Measurements from ENCODE around the gene MYRIP.
"Not testable (repeated sequence)": the region's sequence is repeated elsewhere in the genome, so short reads cannot be mapped to it uniquely, and the experiment has no call there.

The MYRIP gene

DNA sequence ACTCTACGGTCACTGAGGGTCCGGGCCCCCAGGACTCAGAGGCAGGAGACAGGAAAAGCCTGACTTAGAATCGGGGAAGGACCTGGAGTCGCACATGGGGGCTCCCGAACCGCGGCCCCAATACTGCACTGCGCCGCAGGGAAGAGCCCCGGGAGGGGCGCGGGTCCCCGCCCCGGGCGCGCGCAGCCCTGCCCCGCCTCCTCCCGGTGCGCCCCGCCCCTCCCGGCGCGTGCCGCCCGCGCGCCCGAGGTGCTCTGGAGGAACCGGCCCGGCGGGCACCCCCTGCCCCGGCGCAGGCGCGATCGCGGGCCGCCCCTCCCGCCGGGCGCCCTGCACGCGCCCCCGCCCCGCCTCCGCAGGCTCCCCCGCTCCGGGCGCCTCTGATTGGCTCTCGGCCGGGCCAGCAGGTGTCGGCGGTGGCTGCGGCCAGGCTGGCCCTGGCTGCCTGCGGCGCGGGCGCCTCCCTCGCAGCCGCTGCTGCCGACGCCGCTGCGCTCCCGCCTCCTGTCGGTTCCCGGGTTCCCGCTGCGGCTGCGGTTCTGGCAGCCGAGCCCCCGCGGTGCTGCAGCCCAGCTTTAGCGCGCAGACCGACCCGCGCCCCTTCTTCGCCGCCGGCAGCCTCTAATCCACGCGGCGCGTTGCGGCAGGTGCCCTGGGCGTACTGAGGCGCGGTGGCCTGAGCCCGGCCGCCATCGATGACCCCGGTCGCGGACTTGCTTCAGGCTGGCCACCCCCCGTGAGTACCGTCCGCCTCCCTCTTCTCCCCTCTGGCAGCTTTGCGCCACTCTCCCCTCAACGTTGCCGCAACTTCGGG is at the start of gene MYRIP:
TSS of gene MYRIP (plus strand) at position 429 of the 814 bp plus-strand sequence. CDS start 91,208 bp downstream, outside the sequence.
- peaks cover 64% of the 10 kb centered on the region for H3K27me3 Mint-ChIP-seq (ENCODE audit: low read depth)
- H3K36me3 Mint-ChIP-seq (ENCODE audit: low read depth), result no peaks in the 10 kb centered on the region
- H3K9me3 Mint-ChIP-seq, result no peaks in the 10 kb centered on the region
- H3K27ac Mint-ChIP-seq, result peak within 1 kb of the TSS; percentile 49
- peak within 1 kb of the TSS; percentile 64 for H3K4me3 Mint-ChIP-seq
- peaks cover 9% of the 10 kb centered on the region for H3K4me1 Mint-ChIP-seq (ENCODE audit: low read depth)

DNA sequence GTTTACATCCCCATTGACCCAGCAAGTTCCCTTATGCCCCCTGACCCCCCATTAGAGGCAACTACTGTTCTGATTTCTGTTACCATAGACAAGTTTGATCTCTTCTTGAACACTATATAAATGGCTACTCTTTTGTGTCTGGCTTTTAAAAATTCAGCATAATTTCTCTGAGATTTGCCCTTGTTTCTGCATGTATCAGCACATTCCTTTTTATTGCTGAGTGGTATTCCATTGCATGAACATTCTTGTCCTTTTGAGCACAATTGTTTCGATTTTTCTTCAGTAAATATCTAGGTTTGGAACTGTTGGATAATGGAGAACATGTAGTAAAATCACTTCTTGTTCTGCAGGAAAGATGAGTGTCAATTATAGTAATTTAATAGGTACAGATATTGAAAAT is 49.1 kb upstream of the MYRIP start:
- Mint-ChIP-seq H3K36me3 (ENCODE audit: low read depth) (no peaks in the 10 kb centered on the region), H3K4me3 (no peak overlapping the region), H3K27me3 (ENCODE audit: low read depth) (no peaks in the 10 kb centered on the region), H3K9me3 (no peaks in the 10 kb centered on the region), H3K4me1 (ENCODE audit: low read depth) (no peaks in the 10 kb centered on the region), H3K27ac (no peak overlapping the region)

DNA sequence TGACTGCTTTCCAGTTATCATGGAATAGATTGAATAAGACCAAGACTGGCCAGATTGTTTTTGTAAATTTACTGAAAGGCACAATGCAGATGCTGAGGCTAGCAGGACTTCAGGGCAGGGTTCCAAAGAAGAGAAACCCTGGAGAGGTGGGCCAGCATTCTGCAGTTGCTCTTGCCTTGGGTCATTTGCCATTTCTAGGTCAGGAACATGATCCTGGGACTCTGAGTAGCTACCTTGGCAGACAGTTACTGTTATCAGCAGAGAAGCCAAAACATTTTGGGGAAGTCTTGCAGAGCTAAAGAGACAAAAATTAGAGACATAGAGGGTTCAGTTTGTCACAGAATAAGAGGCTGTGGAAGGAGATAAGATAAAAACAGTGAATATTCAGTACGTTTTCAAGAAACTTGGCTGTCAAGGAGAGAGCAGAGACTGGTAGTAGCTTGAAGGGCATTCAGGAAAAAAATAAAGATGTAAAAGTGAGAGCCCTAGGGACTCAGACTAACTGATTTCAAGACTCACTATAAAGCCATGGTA is 46.8 kb upstream of the MYRIP start:
- no peaks in the 10 kb centered on the region for H3K4me1 Mint-ChIP-seq (ENCODE audit: low read depth)
- H3K27me3 Mint-ChIP-seq (ENCODE audit: low read depth), result no peaks in the 10 kb centered on the region

DNA sequence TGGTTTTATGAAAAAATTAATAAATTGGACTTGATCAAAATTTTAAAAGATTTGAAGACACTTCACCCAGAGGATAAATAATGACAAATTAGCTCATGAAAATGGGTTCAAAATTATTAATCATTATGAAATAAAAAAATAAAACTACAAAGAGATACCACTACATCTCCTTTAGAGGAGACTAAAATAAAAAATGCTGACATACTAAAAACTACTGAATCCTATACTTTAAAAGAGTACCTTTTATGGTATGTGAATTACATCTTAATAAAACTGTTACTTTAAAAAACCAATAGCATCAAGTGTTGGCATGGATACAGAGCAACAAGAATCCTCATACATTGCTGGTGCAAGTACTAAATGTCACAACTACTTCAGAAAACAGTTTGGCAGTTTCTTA is 46.0 kb upstream of the MYRIP start:
- no peaks in the 10 kb centered on the region for H3K27me3 Mint-ChIP-seq (ENCODE audit: low read depth)
- H3K4me3 Mint-ChIP-seq, result no peak overlapping the region
- no peaks in the 10 kb centered on the region for H3K4me1 Mint-ChIP-seq (ENCODE audit: low read depth)
- no peaks in the 10 kb centered on the region for H3K36me3 Mint-ChIP-seq (ENCODE audit: low read depth)
- H3K27ac Mint-ChIP-seq, result no peak overlapping the region
- no peaks in the 10 kb centered on the region for H3K9me3 Mint-ChIP-seq

More for the DNA sequence above, 46.8 kb upstream of the MYRIP start:
- H3K36me3 Mint-ChIP-seq (ENCODE audit: low read depth), result no peaks in the 10 kb centered on the region
- no peaks in the 10 kb centered on the region for H3K9me3 Mint-ChIP-seq
- H3K27ac Mint-ChIP-seq, result no peak overlapping the region
- H3K4me3 Mint-ChIP-seq, result no peak overlapping the region

DNA sequence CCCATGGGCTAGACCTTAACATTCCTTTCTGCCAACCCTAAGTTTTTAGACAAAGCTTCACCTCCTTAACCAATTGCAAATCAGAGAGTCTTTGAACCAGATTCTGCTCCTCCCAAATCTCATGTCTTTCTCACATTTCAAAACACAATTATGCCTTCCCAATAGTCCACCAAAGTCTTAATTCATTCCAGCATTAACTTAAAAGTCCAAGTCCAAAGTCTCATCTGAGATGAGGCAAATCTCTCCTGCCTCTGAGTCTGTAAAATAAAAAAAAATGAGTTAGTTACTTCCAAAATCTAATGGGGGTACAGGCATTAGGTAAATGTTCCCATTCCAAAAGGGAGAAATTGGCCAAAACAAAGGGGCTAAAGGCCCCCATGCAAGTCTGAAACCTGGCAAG is 43.8 kb upstream of the MYRIP start:
- H3K4me3 Mint-ChIP-seq, result no peak overlapping the region
- H3K27ac Mint-ChIP-seq, result no peak overlapping the region
- no peaks in the 10 kb centered on the region for H3K27me3 Mint-ChIP-seq (ENCODE audit: low read depth)
- H3K9me3 Mint-ChIP-seq, result no peaks in the 10 kb centered on the region
- H3K36me3 Mint-ChIP-seq (ENCODE audit: low read depth), result no peaks in the 10 kb centered on the region
- H3K4me1 Mint-ChIP-seq (ENCODE audit: low read depth), result no peaks in the 10 kb centered on the region

DNA sequence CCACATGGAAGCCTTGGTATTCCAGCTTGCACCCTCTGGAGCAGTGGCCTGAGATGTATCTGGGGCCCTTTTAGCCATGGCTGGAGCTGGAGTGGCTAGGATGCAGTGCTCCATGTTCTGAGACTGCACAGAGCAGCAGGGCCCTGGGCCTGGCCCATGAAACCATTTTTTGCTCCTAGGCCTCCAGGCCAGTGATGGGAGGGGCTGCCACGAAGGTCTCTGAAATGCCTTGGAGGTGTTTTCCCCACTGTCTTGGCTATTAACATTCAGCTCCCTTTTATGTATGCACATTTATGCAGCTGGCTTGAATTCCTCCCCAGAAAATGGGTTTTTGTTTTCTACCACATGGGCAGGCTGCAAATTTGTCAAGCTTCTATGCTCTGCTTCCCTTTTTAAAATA is 43.0 kb upstream of the MYRIP start:
- Mint-ChIP-seq H3K9me3 (no peaks in the 10 kb centered on the region), H3K36me3 (ENCODE audit: low read depth) (no peaks in the 10 kb centered on the region), H3K4me1 (ENCODE audit: low read depth) (no peaks in the 10 kb centered on the region), H3K4me3 (no peak overlapping the region), H3K27ac (no peak overlapping the region), H3K27me3 (ENCODE audit: low read depth) (no peaks in the 10 kb centered on the region)

DNA sequence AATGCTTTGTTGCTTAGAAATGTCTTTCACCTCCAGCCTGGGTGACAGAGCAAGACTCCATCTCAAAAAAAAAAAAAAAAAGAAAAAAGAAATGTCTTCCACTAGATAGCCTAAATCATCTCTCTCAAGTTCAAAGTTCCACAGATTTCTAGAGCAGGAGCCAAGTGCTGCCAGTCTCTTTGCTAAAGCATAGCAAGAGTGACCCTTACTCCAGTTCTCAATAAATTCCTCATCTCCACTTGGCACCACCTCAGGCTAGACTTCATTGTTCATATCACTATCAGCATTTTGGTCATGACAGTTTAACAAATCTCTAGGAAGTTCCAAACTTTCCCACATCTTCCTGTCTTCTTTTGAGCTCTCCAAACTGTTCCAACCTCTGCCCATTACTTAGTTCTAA is 42.5 kb upstream of the MYRIP start:
- not testable (repeated sequence) for H3K4me1 Mint-ChIP-seq (ENCODE audit: low read depth); H3K36me3 Mint-ChIP-seq (ENCODE audit: low read depth); H3K9me3 Mint-ChIP-seq; H3K27me3 Mint-ChIP-seq (ENCODE audit: low read depth); H3K4me3 Mint-ChIP-seq; H3K27ac Mint-ChIP-seq

DNA sequence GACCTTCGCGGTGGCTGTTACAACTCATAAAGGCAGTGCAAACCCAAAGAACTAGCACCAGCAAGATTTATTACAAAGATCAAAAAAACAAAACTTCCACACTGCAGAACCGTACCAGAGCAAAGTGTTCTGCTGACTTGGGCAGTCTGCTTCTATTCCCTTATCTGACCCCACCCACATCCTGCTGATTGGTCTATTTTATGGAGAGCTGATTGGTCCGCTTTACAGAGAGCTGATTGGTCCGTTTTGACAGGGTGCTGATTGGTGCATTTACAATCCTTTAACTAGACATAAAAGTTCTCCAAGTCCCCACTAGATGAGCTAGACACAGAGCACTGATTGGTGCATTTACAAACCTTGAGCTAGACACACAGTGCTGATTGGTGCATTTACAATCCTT is 31.2 kb upstream of the MYRIP start:
- H3K9me3 Mint-ChIP-seq, result not testable (repeated sequence)

DNA sequence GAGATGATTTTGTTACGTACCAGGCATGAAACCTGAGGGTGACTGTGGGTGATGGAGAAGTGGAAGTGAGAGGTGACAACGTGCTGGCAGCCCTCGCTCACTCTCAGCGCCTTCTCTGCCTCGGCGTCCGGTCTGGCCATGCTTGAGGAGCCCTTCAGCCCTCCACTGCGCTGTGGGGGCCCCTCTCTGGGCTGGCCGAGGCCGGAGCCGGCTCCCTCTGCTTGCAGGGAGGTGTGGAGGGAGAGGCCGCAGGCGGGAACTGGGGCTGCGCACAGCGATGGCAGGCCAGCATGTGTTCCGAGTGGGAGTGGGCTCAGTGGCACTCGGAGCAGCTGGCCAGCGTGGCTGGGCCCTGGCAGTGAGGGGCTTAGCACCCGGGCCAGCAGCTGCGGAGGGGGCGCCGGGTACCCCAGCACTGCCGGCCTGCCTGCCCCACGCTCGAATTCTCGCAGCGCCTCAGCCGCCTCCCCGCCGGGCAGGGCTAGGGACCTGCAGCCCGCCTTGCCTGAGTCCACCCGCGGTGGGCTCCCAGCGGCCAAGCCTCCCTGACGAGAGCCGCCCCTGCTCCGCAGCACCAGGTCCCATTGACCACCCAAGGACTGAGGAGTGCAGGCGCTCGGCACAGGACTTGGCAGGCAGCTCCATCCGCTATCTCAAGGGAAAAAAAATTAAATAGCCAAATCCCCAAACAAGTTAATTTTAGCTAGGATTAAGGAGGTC is 29.7 kb upstream of the MYRIP start:
- Mint-ChIP-seq H3K27me3 (ENCODE audit: low read depth) (no peaks in the 10 kb centered on the region), H3K9me3 (peaks cover 5% of the 10 kb centered on the region), H3K4me3 (no peak overlapping the region), H3K27ac (no peak overlapping the region), H3K36me3 (ENCODE audit: low read depth) (no peaks in the 10 kb centered on the region), H3K4me1 (ENCODE audit: low read depth) (no peaks in the 10 kb centered on the region)

More for the DNA sequence above, 31.2 kb upstream of the MYRIP start:
- not testable (repeated sequence) for H3K4me3 Mint-ChIP-seq; H3K4me1 Mint-ChIP-seq (ENCODE audit: low read depth); H3K27me3 Mint-ChIP-seq (ENCODE audit: low read depth); H3K36me3 Mint-ChIP-seq (ENCODE audit: low read depth); H3K27ac Mint-ChIP-seq

DNA sequence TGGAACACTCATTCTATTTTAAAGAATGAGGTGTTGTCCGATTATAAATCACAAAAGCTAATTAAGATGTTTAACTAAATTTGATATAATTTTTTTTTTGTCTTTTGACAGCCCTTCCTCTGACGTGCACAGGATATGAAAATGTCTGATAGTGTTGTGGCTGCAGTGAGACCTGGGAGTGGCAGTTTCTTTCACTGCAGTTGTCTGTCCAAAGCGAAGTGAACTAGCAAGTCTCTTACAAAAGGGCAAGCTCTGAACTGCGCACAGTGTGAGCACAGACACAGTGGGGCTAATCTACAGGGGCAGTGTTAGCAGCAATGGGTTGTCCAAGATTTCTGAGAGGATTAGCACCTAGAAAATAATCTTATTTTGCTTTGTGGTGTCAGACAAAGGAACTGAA is 29.1 kb upstream of the MYRIP start:
- Mint-ChIP-seq H3K27me3 (ENCODE audit: low read depth) (no peaks in the 10 kb centered on the region), H3K36me3 (ENCODE audit: low read depth) (no peaks in the 10 kb centered on the region), H3K4me3 (no peak overlapping the region), H3K4me1 (ENCODE audit: low read depth) (no peaks in the 10 kb centered on the region), H3K9me3 (peaks cover 5% of the 10 kb centered on the region), H3K27ac (no peak overlapping the region)

DNA sequence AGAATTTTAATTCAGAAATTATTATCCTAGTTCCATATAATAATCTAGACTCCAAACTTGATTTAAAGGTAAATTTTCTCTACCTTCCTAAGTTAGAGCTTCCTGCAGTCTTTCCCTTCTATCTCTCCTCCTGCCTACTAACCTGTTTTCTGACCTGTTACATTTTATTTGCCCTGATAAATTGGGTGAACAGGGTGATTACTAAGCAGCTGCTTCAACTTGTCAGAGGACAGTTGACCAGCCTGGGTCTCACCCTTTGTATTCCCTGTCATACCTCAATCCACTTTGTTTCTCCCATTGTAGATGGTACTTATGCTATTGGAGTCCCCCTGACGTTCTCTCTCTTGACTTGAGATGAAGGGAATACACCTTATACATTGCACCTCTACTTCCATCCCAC is 28.4 kb upstream of the MYRIP start:
- no peaks in the 10 kb centered on the region for H3K4me1 Mint-ChIP-seq (ENCODE audit: low read depth)
- H3K36me3 Mint-ChIP-seq (ENCODE audit: low read depth), result no peaks in the 10 kb centered on the region
- H3K27ac Mint-ChIP-seq, result no peak overlapping the region
- H3K4me3 Mint-ChIP-seq, result no peak overlapping the region
- H3K27me3 Mint-ChIP-seq (ENCODE audit: low read depth), result no peaks in the 10 kb centered on the region
- peaks cover 5% of the 10 kb centered on the region for H3K9me3 Mint-ChIP-seq

DNA sequence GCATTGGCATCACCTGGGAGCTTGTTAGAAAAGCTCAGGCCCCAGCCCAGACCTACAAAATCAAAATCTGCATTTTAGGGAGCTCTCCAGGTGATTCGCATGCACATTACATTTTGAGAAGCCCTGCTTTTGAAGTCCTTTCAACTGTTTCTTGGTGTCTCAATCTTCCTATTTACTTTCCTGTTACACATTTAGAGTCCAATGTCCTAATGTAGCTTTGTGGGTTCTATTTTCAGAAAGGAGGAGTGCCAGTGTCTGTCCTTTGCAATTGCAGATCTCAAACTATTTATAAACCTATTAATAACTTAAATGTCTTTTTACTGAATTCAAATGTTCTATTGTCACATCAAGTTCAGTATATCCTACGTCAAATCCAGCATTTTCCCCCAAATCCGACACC is 27.8 kb upstream of the MYRIP start:
- H3K4me1 Mint-ChIP-seq (ENCODE audit: low read depth), result no peaks in the 10 kb centered on the region
- H3K27me3 Mint-ChIP-seq (ENCODE audit: low read depth), result no peaks in the 10 kb centered on the region

DNA sequence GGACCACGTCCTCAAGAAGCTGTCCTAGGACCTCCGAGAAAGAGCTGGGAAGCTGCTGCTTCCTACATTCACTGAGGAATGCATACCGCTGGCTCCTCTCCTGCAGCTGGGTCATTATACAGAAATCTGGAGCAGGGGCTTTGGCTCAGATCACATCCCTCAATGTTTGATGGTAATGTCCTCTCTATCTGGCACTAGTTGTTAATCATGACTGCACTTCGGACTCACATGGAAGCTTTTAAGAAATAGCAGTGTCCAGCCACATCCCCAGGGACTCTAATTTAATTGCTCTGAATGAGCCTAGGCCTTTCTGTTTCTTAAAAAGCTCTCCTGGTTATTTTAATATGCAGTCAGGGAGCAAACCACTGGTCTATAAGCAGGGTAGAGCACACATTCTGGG is 25.7 kb upstream of the MYRIP start:
- Mint-ChIP-seq H3K4me3 (no peak overlapping the region), H3K27ac (no peak overlapping the region), H3K4me1 (ENCODE audit: low read depth) (no peaks in the 10 kb centered on the region), H3K27me3 (ENCODE audit: low read depth) (no peaks in the 10 kb centered on the region), H3K36me3 (ENCODE audit: low read depth) (no peaks in the 10 kb centered on the region), H3K9me3 (no peaks in the 10 kb centered on the region)

More for the DNA sequence above, 27.8 kb upstream of the MYRIP start:
- Mint-ChIP-seq H3K36me3 (ENCODE audit: low read depth) (no peaks in the 10 kb centered on the region), H3K4me3 (no peak overlapping the region), H3K9me3 (peaks cover 5% of the 10 kb centered on the region), H3K27ac (no peak overlapping the region)

DNA sequence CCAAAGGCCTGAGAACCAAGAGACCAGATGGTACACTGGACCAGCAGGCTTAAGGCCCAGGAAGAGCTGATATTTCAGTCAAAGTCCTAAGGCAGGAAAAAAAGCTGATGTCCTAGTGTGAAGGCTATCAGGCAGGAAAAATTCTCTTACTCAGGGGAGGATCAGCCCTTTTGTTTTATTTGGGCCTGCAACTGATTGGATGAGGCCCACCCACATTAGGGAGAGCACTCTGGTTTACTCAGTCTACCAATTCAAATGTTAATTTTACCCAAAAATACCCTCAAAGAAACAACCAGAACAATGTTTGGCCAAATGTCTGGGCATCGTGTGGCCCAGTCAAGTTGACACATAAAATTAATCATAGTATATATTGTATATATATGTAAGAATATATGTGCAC is 24.5 kb upstream of the MYRIP start:
- H3K4me1 Mint-ChIP-seq (ENCODE audit: low read depth), result no peaks in the 10 kb centered on the region
- no peaks in the 10 kb centered on the region for H3K9me3 Mint-ChIP-seq
- H3K27me3 Mint-ChIP-seq (ENCODE audit: low read depth), result no peaks in the 10 kb centered on the region
- H3K27ac Mint-ChIP-seq, result no peak overlapping the region
- H3K4me3 Mint-ChIP-seq, result no peak overlapping the region
- no peaks in the 10 kb centered on the region for H3K36me3 Mint-ChIP-seq (ENCODE audit: low read depth)
